Kidney (tissue), 14 donors: Measurements from ENCODE around the gene ACER3. TPM values are rescaled to one million over a fixed set of nuclear protein-coding genes. Genes with fewer than 3 reads are reported as not detected.

ENCODE experiments used
- DNase-seq, 5 donors: peaks; one replicate each; pipeline ENCODE4 v3.0.0-alpha.2; 2013 to 2020
- FAIRE-seq: peaks from 2 replicates; lab custom pipeline; 2012; peaks lifted over from hg19 to GRCh38; lab: Jason Lieb, UNC
- H3K27ac ChIP-seq, 2 donors: one replicate each; pipeline ENCODE4 v1.7.0; 2013; ENCODE audit warnings: low read depth in 2 of 2, low read length in 2 of 2, inconsistent platforms in 1 of 2
- H3K27me3 ChIP-seq: one replicate; pipeline ENCODE4 v1.7.1; 2013; ENCODE audit warnings: low read length, inconsistent platforms; ENCODE audit not compliant: control insufficient read depth, insufficient read depth
- H3K36me3 ChIP-seq, 3 donors: one replicate each; pipeline versions ENCODE4 v1.7.0 to v1.7.1; 2013; ENCODE audit warnings: low read length in 3 of 3, control low read depth in 1 of 3, inconsistent platforms in 1 of 3; ENCODE audit not compliant: insufficient read depth in 3 of 3, control insufficient read depth in 2 of 3
- H3K4me1 ChIP-seq, 3 donors: one replicate each; pipeline versions ENCODE4 v1.7.0 to v1.7.1; 2013; ENCODE audit warnings: low read length in 3 of 3, inconsistent platforms in 1 of 3, low read depth in 1 of 3; ENCODE audit not compliant: control insufficient read depth in 2 of 3, insufficient read depth in 2 of 3
- H3K4me3 ChIP-seq, 3 donors: one replicate each; pipeline versions ENCODE4 v1.7.0 to v1.8.1; 2013; ENCODE audit warnings: low read length in 3 of 3, control low read depth in 1 of 3, inconsistent platforms in 1 of 3
- H3K9ac ChIP-seq, 3 donors: one replicate each; pipeline versions ENCODE4 v1.7.0 to v1.7.1; 2013; ENCODE audit warnings: low read length in 3 of 3, control low read depth in 1 of 3, inconsistent platforms in 1 of 3
- H3K9me3 ChIP-seq, 3 donors: one replicate each; pipeline versions ENCODE4 v1.7.0 to v1.7.1; 2013; ENCODE audit warnings: low read length in 3 of 3, control low read depth in 1 of 3, inconsistent platforms in 1 of 3; ENCODE audit not compliant: control insufficient read depth in 2 of 3, insufficient read depth in 1 of 3
- intact Hi-C: fragments of 100-400 bp; cut with DNase I; formaldehyde crosslinking; loops from one replicate; pipeline ENCODE4 v1.11.1; 2022
- polyA plus RNA-seq: library from polyadenylated mRNA; stranded (reverse); fragments of 350-450 nt; fragmentation: Illumina TruSeq; extraction: RNeasy Lipid Tissue Mini Kit (QIAGEN cat#74804); gene quantifications from one replicate; pipeline ENCODE4 v1.2.3, GENCODE V29; 2014; ENCODE audit warnings: low read depth, low replicate concordance; ENCODE audit not compliant: insufficient read depth
- total RNA-seq: library from RNA; stranded (reverse); fragmentation: NEBNext Ultra II Directional; extraction: Animal tissue kit (Norgen Biotek cat#: 25700); gene quantifications from one replicate; pipeline ENCODE4 v1.2.1, GENCODE V29; 2021
- TF ChIP-seq, protein P1 (sequence below): IDR thresholded peaks from 3 replicates; pipeline ENCODE4 v1.5.1; 2012; ENCODE audit warnings: mild to moderate bottlenecking, moderate library complexity, borderline replicate concordance; ENCODE audit not compliant: insufficient read depth; ENCODE audit errors: extremely low read depth
- donor health status: control.
- donor health status: control.
- donor health status: control.
- donor health status: control.
- donor health status: control.
- donor health status: DM: yes; HTN: yes; CAD: no.
- donor health status: Normal renal cell carcinoma (clear cell type).

Gene ACER3
- total and polyA plus RNA-seq, 2 donors from 2014 or later: 5.9 to 35.3 TPM

DNA sequence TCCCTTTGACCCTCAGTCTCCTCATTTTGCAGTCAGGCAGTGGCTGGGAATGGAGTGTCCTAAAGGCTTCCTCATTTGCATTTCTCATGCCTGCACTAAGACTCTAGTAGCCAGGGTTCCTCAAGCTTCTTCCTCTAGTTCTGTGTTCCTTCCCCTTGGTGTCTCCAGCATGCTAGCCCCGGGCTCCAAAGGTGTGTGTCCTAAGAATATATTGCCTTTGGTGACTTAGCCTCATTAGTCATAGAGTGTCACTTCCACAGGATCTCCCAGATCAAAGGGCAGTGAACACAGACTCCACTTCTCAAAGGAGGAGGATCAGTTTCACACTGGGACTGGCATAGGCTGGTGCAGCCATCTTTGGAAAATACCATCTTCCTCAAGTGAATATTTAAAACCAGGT, 21.4 kb upstream of the ACER3 start:
- intact Hi-C loops: no loop called here
- no peaks in the 10 kb centered on the region for H3K9me3 ChIP-seq
- H3K9ac ChIP-seq: no peak overlapping the region
- no peak for FAIRE-seq
- H3K4me1 ChIP-seq: peaks cover 0 to 3% (median 0%) of the 10 kb centered on the region in 3 donors
- no peaks in the 10 kb centered on the region for H3K36me3 ChIP-seq
- no peak overlapping the region for H3K27ac ChIP-seq
- DNase-seq: peak in 2 of 5 donors; percentile 20 to 26
- TF ChIP-seq, protein P1, sequence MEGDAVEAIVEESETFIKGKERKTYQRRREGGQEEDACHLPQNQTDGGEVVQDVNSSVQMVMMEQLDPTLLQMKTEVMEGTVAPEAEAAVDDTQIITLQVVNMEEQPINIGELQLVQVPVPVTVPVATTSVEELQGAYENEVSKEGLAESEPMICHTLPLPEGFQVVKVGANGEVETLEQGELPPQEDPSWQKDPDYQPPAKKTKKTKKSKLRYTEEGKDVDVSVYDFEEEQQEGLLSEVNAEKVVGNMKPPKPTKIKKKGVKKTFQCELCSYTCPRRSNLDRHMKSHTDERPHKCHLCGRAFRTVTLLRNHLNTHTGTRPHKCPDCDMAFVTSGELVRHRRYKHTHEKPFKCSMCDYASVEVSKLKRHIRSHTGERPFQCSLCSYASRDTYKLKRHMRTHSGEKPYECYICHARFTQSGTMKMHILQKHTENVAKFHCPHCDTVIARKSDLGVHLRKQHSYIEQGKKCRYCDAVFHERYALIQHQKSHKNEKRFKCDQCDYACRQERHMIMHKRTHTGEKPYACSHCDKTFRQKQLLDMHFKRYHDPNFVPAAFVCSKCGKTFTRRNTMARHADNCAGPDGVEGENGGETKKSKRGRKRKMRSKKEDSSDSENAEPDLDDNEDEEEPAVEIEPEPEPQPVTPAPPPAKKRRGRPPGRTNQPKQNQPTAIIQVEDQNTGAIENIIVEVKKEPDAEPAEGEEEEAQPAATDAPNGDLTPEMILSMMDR: no peak
- no peak overlapping the region for H3K4me3 ChIP-seq
- no peaks in the 10 kb centered on the region for H3K27me3 ChIP-seq

DNA sequence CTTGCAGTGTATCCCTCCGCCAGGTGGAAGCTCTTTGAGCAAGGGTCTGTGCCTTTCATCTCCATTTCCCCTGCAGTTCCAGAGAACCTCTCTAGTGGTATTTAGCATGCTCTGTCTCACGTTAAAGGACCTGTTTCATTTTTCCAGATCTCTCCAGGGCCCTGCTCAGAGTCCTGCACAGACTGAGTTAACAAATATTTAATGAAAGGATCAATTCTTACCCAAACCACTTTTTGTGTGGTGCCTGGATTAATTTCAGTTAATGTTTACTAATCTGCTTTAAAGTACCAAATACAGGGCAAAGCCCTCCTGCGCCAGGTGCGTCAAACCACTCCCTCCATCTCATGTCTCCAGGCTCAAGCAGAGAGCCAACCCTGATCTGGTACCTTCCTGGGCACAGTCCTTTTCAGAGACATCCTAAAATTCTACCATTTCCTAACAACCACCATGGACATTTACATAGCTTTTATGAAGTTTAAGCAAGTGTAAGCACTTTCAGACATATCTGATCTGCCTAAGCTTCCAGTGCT, 18.7 kb upstream of the ACER3 start:
- no peak overlapping the region for H3K27ac ChIP-seq
- no peak overlapping the region for H3K4me3 ChIP-seq
- H3K4me1 ChIP-seq: peaks cover 0 to 1% (median 0%) of the 10 kb centered on the region in 3 donors
- DNase-seq (no peak), FAIRE-seq (no peak)
- no peaks in the 10 kb centered on the region for H3K9me3 ChIP-seq
- H3K27me3 ChIP-seq: no peaks in the 10 kb centered on the region
- no peaks in the 10 kb centered on the region for H3K36me3 ChIP-seq
- TF ChIP-seq, protein P1: no peak
- intact Hi-C loops: no loop called here
- H3K9ac ChIP-seq: no peak overlapping the region

DNA sequence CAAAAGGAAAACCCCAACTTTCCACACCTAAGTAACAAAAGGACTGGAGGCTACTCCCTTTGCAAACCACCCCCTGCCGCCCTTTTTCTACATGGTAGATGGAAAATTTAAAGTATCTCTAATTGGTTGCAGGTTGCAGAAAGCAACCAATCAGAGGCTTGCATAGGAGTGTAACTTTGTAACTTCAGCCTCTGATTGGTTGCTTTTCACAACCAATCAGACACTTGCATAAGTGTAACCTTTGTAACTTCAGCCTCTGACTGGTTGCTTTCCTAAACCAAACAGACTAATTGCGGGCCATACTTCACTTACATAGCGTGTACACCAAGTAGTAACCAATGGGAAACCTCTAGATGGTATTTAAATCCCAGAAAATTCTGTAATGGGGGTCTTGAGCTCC, 16.8 kb upstream of the ACER3 start:
- FAIRE-seq: no peak
- H3K4me3 ChIP-seq: no peak overlapping the region
- H3K27me3 ChIP-seq: no peaks in the 10 kb centered on the region
- no peaks in the 10 kb centered on the region for H3K36me3 ChIP-seq
- intact Hi-C loops: no loop called here
- peaks cover 0 to 4% (median 0%) of the 10 kb centered on the region in 3 donors for H3K4me1 ChIP-seq
- TF ChIP-seq, protein P1: no peak
- H3K9me3 ChIP-seq: no peaks in the 10 kb centered on the region
- no peak overlapping the region for H3K9ac ChIP-seq
- H3K27ac ChIP-seq: no peak overlapping the region
- DNase-seq: no peak

DNA sequence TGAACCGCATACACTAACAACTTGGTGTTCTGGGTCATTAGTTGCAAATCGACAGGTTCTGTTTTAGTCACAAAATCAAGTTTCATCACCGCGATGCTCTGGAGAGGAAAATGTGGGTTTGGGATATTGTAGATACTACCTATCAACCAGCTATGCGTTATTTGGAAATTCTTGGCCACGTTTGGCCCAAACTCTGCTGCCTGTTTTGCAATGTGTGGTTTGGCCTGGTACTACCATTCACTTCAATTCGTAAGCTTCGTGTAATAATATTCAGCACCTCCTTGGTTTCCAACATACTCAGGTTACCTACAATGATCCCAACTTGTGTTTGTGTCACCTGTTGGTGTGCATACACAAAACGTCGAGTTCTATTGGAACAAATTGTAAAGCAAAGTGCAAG, 16.2 kb upstream of the ACER3 start:
- TF ChIP-seq, protein P1: no peak

More for the DNA sequence above, 16.2 kb upstream of the ACER3 start:
- Histone ChIP-seq H3K36me3 (no peaks in the 10 kb centered on the region), H3K27ac (no peak overlapping the region), H3K9ac (no peak overlapping the region), H3K27me3 (no peaks in the 10 kb centered on the region), H3K4me1 (peaks cover 0 to 4% (median 0%) of the 10 kb centered on the region in 3 donors), H3K9me3 (no peaks in the 10 kb centered on the region), H3K4me3 (no peak overlapping the region)
- DNase-seq (no peak), FAIRE-seq (no peak)
- intact Hi-C loops: no loop called here
